Nephron progenitor cell (in vitro differentiated cells): ENCODE measurements around the gene SPRED2.

ENCODE experiments used
- DNase-seq: peaks from one replicate; pipeline ENCODE4 v3.0.0; 2021
- H3K27ac Mint-ChIP-seq: 2 replicates; pipeline ENCODE4 v1.8.0; 2021; ENCODE audit warnings: mild to moderate bottlenecking, moderate library complexity, mixed read lengths
- H3K27me3 Mint-ChIP-seq: 2 replicates; pipeline ENCODE4 v1.8.0; 2021; ENCODE audit warnings: mild to moderate bottlenecking, low read depth, mixed read lengths; ENCODE audit not compliant: poor library complexity
- H3K36me3 Mint-ChIP-seq: 2 replicates; pipeline ENCODE4 v1.8.0; 2021; ENCODE audit warnings: low read depth, mixed read lengths
- H3K4me1 Mint-ChIP-seq: 2 replicates; pipeline ENCODE4 v1.8.0; 2021; ENCODE audit warnings: mixed read lengths
- H3K4me3 Mint-ChIP-seq: 2 replicates; pipeline ENCODE4 v1.8.0; 2021; ENCODE audit warnings: mild to moderate bottlenecking, moderate library complexity, mixed read lengths
- H3K9me3 Mint-ChIP-seq: 2 replicates; pipeline ENCODE4 v1.8.0; 2021; ENCODE audit warnings: mild to moderate bottlenecking, moderate library complexity, mixed read lengths
- CTCF ChIP-seq: fragments of 200-600 bp; sonication (generic); IDR thresholded peaks from 2 replicates; pipeline ENCODE4 v1.5.0; 2021; ENCODE audit warnings: antibody characterized with exemption

The SPRED2 gene

DNA sequence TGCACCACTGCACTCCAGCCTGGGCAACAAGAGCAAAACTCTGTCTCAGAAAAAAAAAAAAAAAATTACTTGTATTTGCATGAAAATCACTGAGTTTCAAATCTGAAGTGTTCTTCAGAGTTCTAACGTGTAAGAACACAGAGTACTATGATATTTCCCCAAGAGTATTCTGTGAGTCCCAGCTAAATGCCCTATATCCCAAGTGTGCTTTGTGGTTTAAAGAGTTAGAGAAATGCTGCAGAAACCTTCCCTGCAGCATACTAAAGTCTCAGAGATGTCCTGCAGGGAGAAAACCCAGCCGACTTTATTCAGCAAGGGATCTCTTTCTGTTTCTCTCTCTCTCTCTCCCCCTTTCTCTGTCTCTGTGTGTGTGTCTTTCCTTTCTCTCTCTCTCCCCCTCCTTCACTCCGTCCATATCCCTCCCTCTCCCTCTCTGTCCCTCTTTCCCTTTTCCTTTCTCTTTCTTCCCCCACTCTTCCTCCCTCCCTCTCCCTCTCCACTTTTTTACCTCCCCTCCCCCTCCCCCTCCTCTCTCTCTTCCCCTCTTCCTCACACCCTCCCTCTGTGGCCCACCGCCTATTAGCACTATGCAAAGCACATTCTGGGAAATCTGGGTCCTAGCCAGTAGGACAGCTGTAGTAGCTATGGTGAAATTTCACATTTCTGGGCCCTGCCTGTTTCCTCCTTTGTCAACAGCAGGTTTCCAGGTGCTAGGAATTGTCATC is 150.6 kb downstream of the SPRED2 start:
- TF ChIP-seq CTCF: no peak
- Mint-ChIP-seq H3K36me3 (no peaks in the 10 kb centered on the region), H3K27me3 (no peaks in the 10 kb centered on the region), H3K9me3 (no peaks in the 10 kb centered on the region), H3K4me1 (peaks cover 34% of the 10 kb centered on the region), H3K27ac (no peak overlapping the region), H3K4me3 (no peak overlapping the region)
- DNase-seq: no peak

GRCh38 chr2:65279756-65280155 is 152.6 kb downstream of the SPRED2 start:
- no peak overlapping the region for H3K4me3 Mint-ChIP-seq
- H3K36me3 Mint-ChIP-seq: no peaks in the 10 kb centered on the region
- no peaks in the 10 kb centered on the region for H3K27me3 Mint-ChIP-seq
- H3K4me1 Mint-ChIP-seq: peaks cover 53% of the 10 kb centered on the region
- DNase-seq: no peak
- no peak overlapping the region for H3K27ac Mint-ChIP-seq
- H3K9me3 Mint-ChIP-seq: no peaks in the 10 kb centered on the region
- no peak for TF ChIP-seq CTCF

GRCh38 chr2:65278531-65278981 is 153.8 kb downstream of the SPRED2 start:
- H3K9me3 Mint-ChIP-seq: no peaks in the 10 kb centered on the region
- H3K4me1 Mint-ChIP-seq: peaks cover 58% of the 10 kb centered on the region
- no peak overlapping the region for H3K4me3 Mint-ChIP-seq
- TF ChIP-seq CTCF: no peak
- no peaks in the 10 kb centered on the region for H3K27me3 Mint-ChIP-seq
- H3K27ac Mint-ChIP-seq: no peak overlapping the region
- no peak for DNase-seq
- no peaks in the 10 kb centered on the region for H3K36me3 Mint-ChIP-seq

DNA sequence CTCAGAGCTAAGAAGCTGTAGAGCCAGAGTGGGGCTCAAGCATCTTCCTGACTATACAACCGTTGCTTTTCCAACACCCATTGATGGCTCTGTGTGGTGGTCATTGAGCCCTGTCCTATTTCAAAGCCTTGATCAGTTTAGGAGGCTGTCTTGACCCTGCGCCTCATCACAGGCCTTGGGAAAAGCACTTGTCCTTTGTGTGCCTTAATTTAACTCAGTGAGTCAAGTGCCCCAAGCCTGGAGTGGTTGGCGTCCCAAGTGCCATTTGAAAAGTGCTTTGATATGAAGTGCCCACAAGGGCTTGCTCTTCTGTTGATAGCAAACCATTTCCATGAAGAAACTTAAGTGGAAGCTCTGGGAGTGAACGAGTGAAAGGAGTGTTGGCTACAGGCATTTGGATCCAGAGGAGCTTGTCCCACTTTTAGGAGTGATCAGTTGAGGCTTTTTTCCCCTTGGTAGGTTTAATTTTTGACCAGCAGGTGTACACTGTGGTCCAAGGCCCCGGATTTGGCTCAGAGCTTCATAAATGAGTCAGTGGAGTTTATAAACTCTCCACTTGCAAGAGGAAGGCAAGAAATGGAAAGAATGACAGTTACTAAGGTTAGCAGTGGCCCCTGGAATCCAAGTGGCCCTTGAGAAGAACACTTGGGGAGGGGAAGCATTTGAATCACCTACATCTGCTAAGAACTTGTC is 154.5 kb downstream of the SPRED2 start:
- Mint-ChIP-seq H3K27me3 (no peaks in the 10 kb centered on the region), H3K9me3 (no peaks in the 10 kb centered on the region), H3K36me3 (peaks cover under 1% of the 10 kb centered on the region), H3K4me1 (peaks cover 56% of the 10 kb centered on the region), H3K4me3 (no peak overlapping the region), H3K27ac (no peak overlapping the region)
- DNase-seq: no peak
- no peak for TF ChIP-seq CTCF

GRCh38 chr2:65277118-65277517 is 155.3 kb downstream of the SPRED2 start:
- DNase-seq: no peak
- H3K4me1 Mint-ChIP-seq: peaks cover 47% of the 10 kb centered on the region
- peak overlapping the region; percentile 39 for H3K27ac Mint-ChIP-seq
- peaks cover 8% of the 10 kb centered on the region for H3K36me3 Mint-ChIP-seq
- no peaks in the 10 kb centered on the region for H3K9me3 Mint-ChIP-seq
- no peaks in the 10 kb centered on the region for H3K27me3 Mint-ChIP-seq
- no peak overlapping the region for H3K4me3 Mint-ChIP-seq
- TF ChIP-seq CTCF: no peak
